ENCODE measurements around the gene BAIAP2L1. TPM values are rescaled to one million over a fixed set of nuclear protein-coding genes. Genes with fewer than 3 reads are reported as not detected.
"Not testable (repeated sequence)": the region's sequence is repeated elsewhere in the genome, so short reads cannot be mapped to it uniquely, and the experiment has no call there.

Gene BAIAP2L1
- polyA plus RNA-seq, 4 donors = 2.3 to 15.6 (median 14.0) TPM

DNA sequence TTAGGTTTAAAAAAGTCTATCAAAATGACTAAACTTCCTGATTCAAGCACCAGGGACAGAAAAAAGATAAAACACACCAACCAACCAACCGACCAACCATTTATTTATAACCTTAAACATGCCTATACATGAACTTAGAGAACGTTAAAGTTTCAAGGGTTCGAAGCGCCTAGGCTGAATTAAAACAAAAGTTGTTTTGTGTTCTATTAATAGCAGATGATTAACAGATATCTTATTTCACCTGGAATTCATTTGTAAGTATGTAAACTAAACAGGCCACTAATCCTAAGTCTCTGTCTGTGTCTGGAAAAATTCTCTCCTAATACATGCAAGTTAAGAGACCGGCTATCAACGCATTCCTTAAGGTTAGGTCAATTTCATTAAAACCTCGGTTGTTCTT, 1.4 kb downstream of the BAIAP2L1 start:
- no peak for DNase-seq (ENCODE audit: low read depth in 4 of 4, low spot score in 3 of 4)

DNA sequence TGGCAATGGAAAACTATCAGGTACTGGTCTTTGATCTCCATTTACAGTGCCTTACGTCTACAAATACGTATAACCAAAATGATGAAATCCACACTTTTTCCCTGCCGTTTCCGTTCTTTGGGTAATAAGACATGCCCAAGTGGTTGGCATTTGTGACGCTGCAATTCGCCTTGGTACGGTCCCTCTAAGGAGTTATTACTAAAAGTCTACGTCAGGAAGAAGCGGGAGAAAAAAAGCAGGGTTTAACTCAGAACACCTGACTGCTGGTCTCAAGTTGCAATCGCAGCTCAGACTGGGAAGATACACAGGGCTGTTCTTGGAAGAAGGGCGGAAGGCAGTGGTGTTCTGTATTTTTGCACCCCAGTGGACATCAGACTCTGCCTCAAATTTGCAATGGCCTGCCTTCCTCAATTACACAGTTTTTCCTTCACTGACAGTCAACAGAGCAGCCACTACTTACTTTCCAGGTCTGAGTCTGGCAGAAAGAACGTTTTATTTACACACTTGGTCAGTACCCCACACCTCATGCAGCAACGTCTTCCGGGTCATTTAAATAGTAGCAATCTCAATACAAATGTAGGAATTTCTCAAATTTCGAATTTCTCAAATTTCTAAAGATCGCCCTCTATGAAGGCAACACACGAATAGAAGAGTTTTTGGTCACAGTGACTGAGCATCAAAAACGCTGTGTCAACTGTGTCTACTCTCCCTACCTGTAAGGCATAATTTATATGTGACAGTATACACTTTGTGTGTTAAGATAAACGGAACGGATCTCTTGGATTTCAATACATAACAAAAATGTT, 2.1 kb downstream of the BAIAP2L1 start:
- no peak for DNase-seq (ENCODE audit: low read depth in 4 of 4, low spot score in 3 of 4)

DNA sequence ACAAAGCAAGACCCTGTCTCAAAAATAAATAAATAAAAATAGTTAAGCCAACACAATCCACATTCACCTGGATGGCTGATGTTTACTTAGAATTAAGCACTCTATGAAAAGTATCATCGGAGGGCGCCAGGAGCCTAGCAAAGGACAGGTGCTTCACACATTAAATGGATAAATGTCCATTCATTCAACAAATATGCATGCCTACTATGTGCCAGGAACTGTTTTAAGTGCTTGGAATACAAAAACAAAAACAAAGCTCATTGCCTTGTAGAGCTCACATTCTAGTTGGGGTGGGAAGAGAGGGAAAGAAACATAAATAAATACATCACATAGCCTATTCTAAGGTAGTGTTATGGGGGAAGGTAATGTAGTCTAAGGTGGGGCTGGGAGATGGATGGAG, 4.1 kb downstream of the BAIAP2L1 start:
- no peak for DNase-seq (ENCODE audit: low read depth in 4 of 4, low spot score in 3 of 4)

DNA sequence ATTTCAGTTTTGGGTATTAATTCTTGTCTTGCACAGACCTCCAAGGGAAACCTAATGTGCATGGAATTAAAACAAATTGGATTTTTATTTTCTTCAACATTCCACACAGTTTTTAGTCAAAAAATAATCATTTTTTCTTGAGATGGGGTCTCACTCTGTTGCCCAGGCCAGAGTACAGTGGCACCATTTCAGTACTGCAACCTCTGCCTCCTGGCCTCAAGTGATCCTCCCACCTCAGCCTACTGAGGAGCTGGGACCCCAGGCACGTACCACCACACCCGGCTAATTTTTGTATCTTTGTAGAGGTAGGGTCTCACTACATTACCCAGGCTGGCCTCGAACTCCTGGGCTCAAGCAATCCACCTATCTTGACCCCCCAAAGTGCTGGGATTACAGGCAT, 4.9 kb downstream of the BAIAP2L1 start:
- DNase-seq (ENCODE audit: low read depth in 4 of 4, low spot score in 3 of 4) = no peak

DNA sequence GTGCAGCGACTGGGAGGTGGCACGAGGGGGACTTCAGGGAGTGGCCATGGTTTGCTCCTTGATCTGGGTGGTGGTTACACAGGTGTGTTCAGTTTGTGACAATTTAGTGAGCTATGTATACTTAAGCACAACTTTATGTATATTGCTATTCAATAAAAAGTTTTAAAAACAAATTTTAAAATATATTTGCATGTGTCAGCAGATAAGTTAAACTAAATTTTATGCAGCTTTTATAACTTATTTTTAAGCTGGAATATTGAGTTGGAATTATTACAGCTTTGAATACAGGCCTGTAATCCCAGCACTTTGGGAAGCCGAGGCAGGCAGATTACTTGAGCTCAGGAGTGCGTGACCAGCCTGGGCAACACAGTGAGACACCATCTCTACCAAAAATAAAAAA, 5.4 kb downstream of the BAIAP2L1 start:
- DNase-seq (ENCODE audit: low read depth in 4 of 4, low spot score in 3 of 4) = no peak

DNA sequence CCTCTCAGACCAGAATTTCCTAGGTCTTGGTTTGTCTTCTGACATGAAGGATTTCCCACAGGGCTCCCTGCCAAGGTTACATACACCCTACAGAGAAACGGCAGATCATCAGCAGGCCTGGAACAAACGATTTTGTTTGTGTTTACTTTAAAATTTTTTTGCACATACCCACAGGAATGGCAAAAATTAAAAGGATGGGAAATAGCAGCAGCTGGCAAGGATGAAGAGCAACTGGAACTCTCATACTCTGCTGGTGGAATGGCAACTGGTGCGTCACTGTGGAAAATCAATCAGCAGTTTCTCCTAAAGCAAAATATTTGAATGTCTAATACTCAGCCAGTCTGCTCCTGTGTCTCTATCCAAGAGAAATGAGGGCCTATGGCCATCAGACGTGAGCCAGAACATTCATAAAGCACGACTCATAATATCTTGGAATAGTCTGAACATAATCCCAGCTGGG, 6.5 kb downstream of the BAIAP2L1 start:
- no peak for DNase-seq (ENCODE audit: low read depth in 4 of 4, low spot score in 3 of 4)

DNA sequence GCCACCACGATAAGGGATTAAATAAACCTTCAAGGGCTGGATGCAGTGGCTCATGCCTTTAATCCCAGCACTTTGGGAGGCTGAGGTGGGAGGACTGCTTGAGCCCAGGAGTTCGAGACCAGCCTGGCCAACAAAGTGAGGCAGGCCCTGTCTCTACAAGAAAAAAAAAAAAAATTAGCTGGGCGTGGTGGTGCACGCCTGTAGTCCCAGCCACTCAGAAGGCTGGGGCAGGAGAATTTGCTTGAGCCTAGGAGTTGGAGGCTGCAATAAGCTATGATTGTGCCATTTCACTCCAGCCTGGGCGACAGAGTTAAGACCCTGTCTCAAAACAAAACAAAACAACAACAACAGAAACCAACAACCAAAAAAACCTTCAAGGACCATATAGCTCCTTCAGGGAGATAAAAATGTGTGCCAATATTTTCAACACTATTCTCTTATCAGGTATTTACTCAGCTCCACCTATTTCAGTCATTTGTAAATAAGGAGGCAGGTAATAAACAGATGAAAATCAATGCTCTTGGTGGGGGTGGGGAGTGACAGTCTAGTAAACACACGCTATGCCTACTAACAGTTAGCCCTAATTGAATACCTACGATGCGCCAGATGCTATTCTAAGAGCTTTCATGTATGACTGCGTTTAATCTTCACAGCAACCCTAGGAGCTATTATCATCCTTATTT, 13.2 kb downstream of the BAIAP2L1 start:
- no peak for DNase-seq (ENCODE audit: low read depth in 4 of 4, low spot score in 3 of 4)

DNA sequence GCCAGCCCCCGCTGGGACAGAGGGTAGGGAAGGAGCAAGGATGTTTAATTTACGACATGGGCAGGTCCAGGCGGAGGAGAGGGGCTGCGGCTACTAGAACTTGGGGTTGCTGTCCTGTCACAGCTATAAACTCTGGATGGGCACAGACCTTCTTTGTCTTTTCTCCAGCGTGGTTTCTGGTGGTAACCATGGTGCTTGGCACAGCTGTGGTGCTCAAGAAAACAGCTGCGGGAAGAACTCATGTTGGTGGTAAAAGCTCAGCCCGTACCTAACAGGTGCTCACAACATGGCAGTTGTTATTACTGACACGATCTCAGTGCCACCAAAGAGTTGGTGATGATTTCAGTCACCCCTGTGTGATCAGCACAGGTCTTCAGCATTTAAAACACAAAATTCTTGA, 13.8 kb downstream of the BAIAP2L1 start:
- DNase-seq (ENCODE audit: low read depth in 4 of 4, low spot score in 3 of 4) = no peak

DNA sequence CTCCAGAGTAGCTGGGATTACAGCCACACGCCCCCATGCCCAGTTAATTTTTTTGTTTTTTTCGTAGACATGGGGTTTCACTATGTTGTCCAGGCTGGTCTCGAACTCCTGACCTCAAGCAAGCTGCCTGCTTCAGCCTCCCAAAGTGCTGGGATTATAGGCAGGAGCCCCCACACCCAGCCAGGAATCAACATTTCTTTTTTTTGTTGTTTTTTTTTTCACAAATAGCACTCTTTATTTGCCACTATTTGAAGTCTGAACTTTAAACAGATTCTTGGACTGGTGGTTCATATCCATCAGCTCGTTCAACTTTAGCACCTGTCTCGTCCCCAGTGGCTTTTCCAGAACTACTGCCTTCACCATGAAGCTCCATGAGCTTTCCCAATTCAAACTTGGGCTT, 15.4 kb downstream of the BAIAP2L1 start:
- DNase-seq (ENCODE audit: low read depth in 4 of 4, low spot score in 3 of 4) = not testable (repeated sequence)

DNA sequence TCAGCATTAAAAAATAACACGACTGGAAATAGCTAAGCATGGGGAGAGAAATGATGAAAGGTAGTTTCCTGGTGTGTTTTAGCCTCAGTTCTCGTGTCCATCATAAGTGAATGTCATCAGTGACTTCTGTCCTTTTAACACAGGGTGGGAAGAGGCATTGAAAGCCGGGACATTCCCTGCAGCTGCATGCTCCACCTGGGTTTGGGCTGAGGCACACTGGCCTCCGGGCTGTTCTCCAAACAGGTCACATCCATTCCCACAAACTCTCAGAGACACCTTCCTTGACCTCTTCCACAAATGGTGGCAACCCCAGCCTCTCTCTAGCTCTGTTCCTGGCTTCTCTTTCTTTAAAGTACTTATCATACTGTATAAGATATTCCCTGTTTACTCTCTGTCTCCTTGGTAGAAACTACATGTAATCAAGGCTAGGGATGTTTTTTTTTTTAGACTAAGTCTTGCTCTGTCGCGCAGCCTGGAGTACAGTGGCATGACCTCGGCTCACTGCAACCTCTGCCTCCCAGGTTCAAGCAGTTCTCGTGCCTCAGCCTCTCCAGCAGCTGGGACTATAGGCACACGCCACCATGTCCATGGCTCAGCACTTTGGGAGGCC, 22.6 kb downstream of the BAIAP2L1 start:
- DNase-seq (ENCODE audit: low read depth in 4 of 4, low spot score in 3 of 4) = no peak

DNA sequence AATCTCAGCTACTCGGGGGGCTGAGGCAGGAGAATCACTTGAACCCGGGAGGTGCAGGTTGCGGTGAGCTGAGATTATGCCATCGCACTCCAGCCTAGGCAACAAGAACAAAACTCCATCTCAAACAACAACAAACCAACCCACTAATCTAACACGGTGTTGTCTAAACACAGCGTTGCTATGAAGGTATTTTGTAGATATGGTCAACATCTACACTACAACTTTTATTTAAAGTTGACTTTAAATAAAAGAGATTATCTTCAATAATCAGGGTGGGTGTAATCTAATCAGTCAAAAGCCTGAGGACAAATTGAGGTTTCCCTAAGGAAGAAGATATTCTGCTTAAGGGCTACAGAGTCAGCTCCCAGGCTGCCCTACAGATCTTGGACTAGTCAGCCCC, 24.2 kb downstream of the BAIAP2L1 start:
- no peak for DNase-seq (ENCODE audit: low read depth in 4 of 4, low spot score in 3 of 4)

DNA sequence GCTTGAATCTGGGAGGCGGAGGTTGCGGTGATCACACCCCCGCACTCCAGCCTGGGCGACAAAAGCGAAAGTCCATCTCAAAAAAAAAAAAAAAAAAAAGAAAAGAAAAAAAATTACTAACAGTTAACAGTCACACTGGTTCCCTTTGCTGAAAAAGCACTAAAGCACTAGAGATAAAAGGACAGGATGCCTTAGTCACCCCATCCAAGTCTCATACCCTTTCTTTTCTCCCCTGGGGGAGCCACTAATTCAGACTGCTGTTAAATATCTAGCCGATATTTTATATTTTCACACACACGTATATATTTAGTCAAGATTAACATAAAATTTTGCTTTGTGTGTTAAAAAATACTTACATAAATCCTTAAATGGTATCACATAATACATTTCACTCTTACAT, 25.2 kb downstream of the BAIAP2L1 start:
- no peak for DNase-seq (ENCODE audit: low read depth in 4 of 4, low spot score in 3 of 4)

DNA sequence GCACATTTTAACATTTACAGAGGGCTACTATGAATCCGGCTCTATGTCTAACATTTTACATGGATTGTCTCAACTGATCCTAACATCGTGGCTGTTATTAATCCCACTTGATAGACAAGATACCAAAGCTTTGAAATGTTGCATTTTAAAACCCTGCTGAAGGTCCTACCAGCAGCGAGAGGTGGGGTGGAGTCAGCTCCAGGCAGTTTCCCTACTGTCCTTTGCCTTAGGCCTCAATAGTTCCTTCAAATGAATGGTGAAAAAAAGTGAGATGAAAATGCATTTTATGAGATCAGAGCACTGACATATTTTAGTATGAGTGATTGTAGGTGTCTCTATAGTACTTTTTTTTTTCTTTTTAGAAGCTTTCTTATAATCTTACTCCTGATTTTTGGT, 26.6 kb downstream of the BAIAP2L1 start:
- DNase-seq (ENCODE audit: low read depth in 4 of 4, low spot score in 3 of 4) = no peak

DNA sequence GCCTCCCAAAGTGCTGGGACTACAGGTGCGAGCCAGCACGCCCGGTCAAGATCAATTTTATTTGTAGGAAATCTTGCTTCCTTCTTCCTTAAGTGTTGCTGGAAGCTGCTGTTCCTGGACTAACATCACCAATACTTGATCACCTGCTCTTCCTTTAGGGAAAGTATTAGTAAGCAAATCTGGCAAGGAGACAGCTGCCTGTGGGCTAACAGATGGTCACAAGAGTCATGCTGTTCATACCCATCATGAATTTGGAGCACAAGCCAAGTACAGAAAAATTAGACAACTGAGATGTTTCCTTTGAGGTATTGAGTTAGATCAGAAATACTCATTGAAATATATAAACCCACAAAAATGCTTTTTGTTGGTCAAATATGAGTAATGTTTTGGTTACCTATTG, 27.9 kb downstream of the BAIAP2L1 start:
- DNase-seq (ENCODE audit: low read depth in 4 of 4, low spot score in 3 of 4) = no peak

DNA sequence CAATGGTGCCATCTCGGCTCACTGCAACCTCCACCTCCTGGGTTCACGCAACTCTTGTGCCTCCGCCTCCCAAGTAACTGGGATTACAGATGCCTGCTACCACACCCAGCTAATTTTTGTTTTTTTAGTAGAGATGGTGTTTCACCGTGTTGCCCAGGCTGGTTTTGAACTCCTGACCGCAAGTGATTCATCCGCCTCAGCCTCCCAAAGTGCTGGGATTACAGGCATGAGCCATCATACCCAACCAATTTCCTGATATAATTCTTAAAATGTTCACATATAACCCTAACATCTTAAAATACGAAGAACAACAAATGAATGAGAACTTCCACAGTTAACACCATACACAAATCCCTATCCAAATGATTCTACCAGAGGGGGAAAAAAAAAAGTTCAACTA, 31.2 kb downstream of the BAIAP2L1 start:
- DNase-seq (ENCODE audit: low read depth in 4 of 4, low spot score in 3 of 4) = no peak

DNA sequence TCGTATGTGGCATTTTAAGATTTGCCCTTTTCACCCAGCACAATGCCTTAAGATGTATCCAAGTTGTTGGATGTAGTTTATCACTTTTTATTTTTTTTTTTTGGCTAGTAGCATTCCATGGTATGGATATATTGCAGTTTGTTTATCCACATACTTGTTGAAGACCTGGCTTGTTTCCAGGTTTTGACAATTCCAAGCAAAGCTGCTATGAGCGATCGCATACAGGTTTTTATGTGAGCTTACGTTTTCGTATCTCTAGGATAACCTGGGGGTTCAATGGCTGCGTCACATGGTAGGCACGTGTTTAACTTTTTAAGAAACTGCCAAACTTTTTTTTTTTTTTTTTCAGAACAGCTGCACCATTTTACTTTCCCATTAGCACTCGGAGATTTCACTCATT, 32.2 kb downstream of the BAIAP2L1 start:
- no peak for DNase-seq (ENCODE audit: low read depth in 4 of 4, low spot score in 3 of 4)

DNA sequence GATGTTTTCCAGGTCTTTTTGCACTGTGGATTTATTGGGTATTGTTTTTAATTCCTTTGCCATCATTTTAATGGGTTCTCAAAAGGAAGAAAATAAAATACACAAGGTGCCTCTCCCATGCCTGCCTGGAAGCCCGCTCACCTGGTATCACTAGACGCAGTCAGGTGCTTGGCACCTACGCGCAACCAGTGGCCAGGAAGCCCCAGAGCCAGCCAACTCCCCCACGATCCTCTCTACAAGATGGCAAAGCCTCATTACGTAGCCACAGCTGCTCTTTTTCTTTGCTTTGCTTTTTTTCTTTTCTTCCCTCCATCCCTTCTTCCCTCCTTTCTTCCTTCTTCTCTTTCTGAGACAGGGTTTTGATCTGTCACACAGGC, 34.3 kb downstream of the BAIAP2L1 start:
- no peak for DNase-seq (ENCODE audit: low read depth in 4 of 4, low spot score in 3 of 4)

DNA sequence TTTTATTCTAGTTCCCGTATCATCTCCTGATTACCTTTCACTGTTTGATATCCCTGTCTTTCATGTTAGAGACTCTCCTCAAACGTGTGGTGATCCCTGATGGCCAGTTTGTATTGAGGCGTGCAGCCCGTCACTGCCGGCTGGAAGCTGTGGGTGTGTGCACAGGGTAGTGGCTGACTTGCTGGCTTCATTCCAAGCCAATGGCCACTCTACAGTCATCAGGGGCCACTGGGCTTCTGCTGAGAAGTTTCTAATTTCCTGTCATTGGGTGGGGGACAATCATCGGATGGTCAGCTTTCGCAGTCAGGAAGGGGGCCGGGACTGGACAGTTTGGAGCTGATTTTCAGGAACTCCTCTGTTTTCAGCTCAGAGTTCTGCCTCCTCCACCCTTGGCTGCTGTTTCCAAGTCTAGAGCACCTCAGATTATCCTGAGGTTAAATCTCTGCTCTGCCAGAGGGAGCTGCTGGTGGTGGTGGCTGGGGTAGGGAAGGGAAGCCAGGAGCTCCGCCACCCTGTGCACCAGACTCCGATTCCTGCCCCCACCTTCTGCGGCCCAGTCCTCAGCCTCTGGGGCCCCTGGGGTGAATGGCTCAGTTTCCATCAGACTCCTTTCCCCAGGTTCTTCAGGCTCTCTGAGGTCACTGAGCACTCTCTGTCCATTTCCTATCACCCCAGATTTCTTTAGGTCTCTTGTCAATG, 34.9 kb downstream of the BAIAP2L1 start:
- DNase-seq (ENCODE audit: low read depth in 4 of 4, low spot score in 3 of 4) = no peak

DNA sequence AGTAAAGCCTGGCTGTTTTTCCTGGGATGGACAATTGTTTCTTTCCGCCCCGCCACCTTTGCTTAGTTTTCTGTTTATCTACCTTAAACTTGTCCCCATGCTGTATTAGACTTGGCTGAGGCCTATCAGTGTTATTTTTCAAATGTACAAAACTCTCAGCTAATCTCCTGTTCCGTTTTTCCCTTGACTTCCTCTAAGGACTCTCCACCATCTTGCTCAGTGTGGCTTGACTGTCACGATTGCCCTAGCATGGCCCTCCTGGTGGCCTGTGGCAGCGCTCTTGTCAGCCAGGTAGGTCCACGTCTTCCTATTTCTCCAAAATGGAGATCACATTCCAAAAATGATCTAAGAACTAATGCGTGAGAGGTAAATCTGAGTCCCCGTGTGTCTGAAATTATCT, 36.7 kb downstream of the BAIAP2L1 start:
- no peak for DNase-seq (ENCODE audit: low read depth in 4 of 4, low spot score in 3 of 4)

DNA sequence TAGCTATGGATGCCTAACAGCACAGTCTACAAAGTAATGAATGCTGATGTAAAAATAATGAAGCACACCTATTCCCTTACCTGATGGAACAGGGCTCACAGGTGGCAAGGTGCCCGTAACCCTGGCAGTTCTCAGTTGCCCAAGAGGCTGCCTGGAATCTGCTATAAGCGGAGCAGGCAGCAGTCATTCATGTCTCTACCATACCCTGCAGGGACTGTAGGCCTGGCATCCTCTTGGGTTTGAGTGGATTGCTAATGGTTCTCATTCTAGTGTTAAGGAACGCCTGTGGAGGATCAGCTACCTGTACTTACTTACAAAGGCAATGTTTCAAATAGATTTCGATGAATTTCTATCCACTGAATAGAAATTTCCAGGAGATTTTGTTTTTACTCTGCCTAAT, 38.4 kb downstream of the BAIAP2L1 start:
- no peak for DNase-seq (ENCODE audit: low read depth in 4 of 4, low spot score in 3 of 4)
